GM18951 (cell line): ENCODE results near the gene SKI.

ENCODE experiments used
- POLR2A ChIP-seq: IDR thresholded peaks from 4 replicates; pipeline ENCODE4 v1.6.1; 2011; ENCODE audit warnings: mild to moderate bottlenecking; ENCODE audit not compliant: insufficient read length, insufficient read depth; ENCODE audit errors: extremely low read depth
- in situ Hi-C: fragments of 300-500 bp; cut with MboI; formaldehyde crosslinking; loops from one replicate; pipeline ENCODE4 v1.12.0; 2022; ENCODE audit warnings: low sequenced_read_pairs, mixed read lengths, inconsistent platforms; ENCODE audit not compliant: unreplicated experiment

SKI gene

GRCh38 chr1:2208309-2209239 is 19.5 kb upstream of the SKI start:
- in situ Hi-C loops = no loop called here
- no peak for TF ChIP-seq POLR2A

- in situ Hi-C loops = no loop called here
- no peak for TF ChIP-seq POLR2A
These were observed 18.6 kb upstream of the SKI start for GRCh38 chr1:2209400-2210083.

GRCh38 chr1:2210084-2210653 is 17.9 kb upstream of the SKI start:
- no peak for TF ChIP-seq POLR2A
- in situ Hi-C loops = no loop called here

GRCh38 chr1:2210786-2211185 is 17.3 kb upstream of the SKI start:
- in situ Hi-C loops = no loop called here

GRCh38 chr1:2212274-2212531 is 15.9 kb upstream of the SKI start:
- no peak for TF ChIP-seq POLR2A
- in situ Hi-C loops = no loop called here

More at GRCh38 chr1:2210786-2211185, 17.3 kb upstream of the SKI start:
- no peak for TF ChIP-seq POLR2A

GRCh38 chr1:2212532-2213491 is 15.3 kb upstream of the SKI start:
- TF ChIP-seq POLR2A = no peak
- in situ Hi-C loops = no loop called here

- no peak for TF ChIP-seq POLR2A
- in situ Hi-C loops = no loop called here
These were observed 14.3 kb upstream of the SKI start for GRCh38 chr1:2213576-2214505.

GRCh38 chr1:2214541-2215241 is 13.4 kb upstream of the SKI start:
- no peak for TF ChIP-seq POLR2A
- in situ Hi-C loops = no loop called here

GRCh38 chr1:2215329-2215728 is 12.8 kb upstream of the SKI start:
- TF ChIP-seq POLR2A = no peak
- in situ Hi-C loops = no loop called here

- no peak for TF ChIP-seq POLR2A
These were observed 12.0 kb upstream of the SKI start for GRCh38 chr1:2215909-2216766.

GRCh38 chr1:2216767-2217058 is 11.4 kb upstream of the SKI start:
- no peak for TF ChIP-seq POLR2A
- in situ Hi-C loops = no loop called here

More at GRCh38 chr1:2215909-2216766, 12.0 kb upstream of the SKI start:
- in situ Hi-C loops = no loop called here
